Skeletal muscle satellite cell (primary cell): ENCODE results near the gene ZEB1.
A peak's percentile ranks its signal among the peaks of the same experiment; 100 is the strongest.

Experiments
- H3K27me3 ChIP-seq: 2 replicates; pipeline ENCODE4 v1.7.0; 2013; ENCODE audit warnings: low read length; ENCODE audit not compliant: control insufficient read depth, insufficient read depth
- H3K36me3 ChIP-seq: 2 replicates; pipeline ENCODE4 v1.7.0; 2013; ENCODE audit warnings: mild to moderate bottlenecking, control low read depth, low read length; ENCODE audit not compliant: insufficient read depth
- H3K4me1 ChIP-seq: 2 replicates; pipeline ENCODE4 v1.7.0; 2013; ENCODE audit warnings: low read length; ENCODE audit not compliant: control insufficient read depth, insufficient read depth
- H3K4me2 ChIP-seq: 2 replicates; pipeline ENCODE4 v1.7.0; 2013; ENCODE audit warnings: mild to moderate bottlenecking, low read length
- H3K4me3 ChIP-seq: 2 replicates; pipeline ENCODE4 v1.7.0; 2013; ENCODE audit warnings: low read length
- H3K9ac ChIP-seq: 2 replicates; pipeline ENCODE4 v1.7.0; 2013; ENCODE audit warnings: mild to moderate bottlenecking, low read depth, low read length, moderate library complexity
- H3K9me3 ChIP-seq: replicated peaks from 2 replicates; pipeline ENCODE4 v1.7.0; 2013; ENCODE audit warnings: mild to moderate bottlenecking, control low read depth, low read length

Gene ZEB1

DNA sequence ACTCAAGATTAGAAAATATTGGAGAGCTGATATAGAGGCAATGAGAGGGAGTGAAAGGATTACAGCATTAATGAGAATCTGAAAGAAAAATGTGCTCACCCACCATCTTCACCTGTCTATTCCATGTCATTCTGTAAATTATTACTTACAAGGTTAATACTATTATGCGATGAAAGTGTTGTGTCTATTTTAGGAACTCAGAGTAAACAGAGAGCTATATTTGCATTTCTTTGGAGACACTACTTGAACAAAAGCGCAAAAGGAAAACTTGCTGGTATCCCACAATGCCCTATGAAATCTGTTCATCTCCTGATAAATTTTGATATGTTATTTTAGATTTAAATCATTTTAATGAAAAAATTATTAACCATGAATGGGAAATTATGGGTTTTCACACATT lies 196.1 kb downstream of the ZEB1 start:
- H3K4me2 ChIP-seq, result no peak overlapping the region
- no peaks in the 10 kb centered on the region for H3K9me3 ChIP-seq
- peaks cover 67% of the 10 kb centered on the region for H3K36me3 ChIP-seq
- no peak overlapping the region for H3K4me3 ChIP-seq
- H3K4me1 ChIP-seq, result peaks cover 13% of the 10 kb centered on the region
- H3K27me3 ChIP-seq, result no peaks in the 10 kb centered on the region
- H3K9ac ChIP-seq, result no peak overlapping the region

- Histone ChIP-seq H3K4me2 (peak overlapping the region; percentile 20), H3K4me1 (peaks cover 13% of the 10 kb centered on the region), H3K9me3 (no peaks in the 10 kb centered on the region), H3K27me3 (no peaks in the 10 kb centered on the region), H3K36me3 (peaks cover 67% of the 10 kb centered on the region), H3K4me3 (no peak overlapping the region), H3K9ac (no peak overlapping the region)
Measured at GRCh38 chr10:31515819-31516402, 196.9 kb downstream of the ZEB1 start.

DNA sequence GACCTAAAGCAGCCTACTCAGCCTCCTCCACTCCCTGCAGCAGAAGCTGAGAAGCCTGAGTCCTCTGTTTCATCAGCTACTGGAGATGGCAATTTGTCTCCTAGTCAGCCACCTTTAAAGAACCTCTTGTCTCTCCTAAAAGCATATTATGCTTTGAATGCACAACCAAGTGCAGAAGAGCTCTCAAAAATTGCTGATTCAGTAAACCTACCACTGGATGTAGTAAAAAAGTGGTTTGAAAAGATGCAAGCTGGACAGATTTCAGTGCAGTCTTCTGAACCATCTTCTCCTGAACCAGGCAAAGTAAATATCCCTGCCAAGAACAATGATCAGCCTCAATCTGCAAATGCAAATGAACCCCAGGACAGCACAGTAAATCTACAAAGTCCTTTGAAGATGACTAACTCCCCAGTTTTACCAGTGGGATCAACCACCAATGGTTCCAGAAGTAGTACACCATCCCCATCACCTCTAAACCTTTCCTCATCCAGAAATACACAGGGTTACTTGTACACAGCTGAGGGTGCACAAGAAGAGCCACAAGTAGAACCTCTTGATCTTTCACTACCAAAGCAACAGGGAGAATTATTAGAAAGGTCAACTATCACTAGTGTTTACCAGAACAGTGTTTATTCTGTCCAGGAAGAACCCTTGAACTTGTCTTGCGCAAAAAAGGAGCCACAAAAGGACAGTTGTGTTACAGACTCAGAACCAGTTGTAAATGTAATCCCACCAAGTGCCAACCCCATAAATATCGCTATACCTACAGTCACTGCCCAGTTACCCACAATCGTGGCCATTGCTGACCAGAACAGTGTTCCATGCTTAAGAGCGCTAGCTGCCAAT lies 202.2 kb downstream of the ZEB1 start:
- H3K9ac ChIP-seq, result no peak overlapping the region
- H3K36me3 ChIP-seq, result peaks cover 77% of the 10 kb centered on the region
- no peaks in the 10 kb centered on the region for H3K9me3 ChIP-seq
- H3K4me2 ChIP-seq, result no peak overlapping the region
- no peaks in the 10 kb centered on the region for H3K27me3 ChIP-seq
- no peak overlapping the region for H3K4me3 ChIP-seq
- no peaks in the 10 kb centered on the region for H3K4me1 ChIP-seq

- H3K36me3 ChIP-seq, result peaks cover 82% of the 10 kb centered on the region
- H3K4me2 ChIP-seq, result no peak overlapping the region
- no peaks in the 10 kb centered on the region for H3K27me3 ChIP-seq
- no peak overlapping the region for H3K9ac ChIP-seq
- no peak overlapping the region for H3K4me3 ChIP-seq
- no peaks in the 10 kb centered on the region for H3K4me1 ChIP-seq
- H3K9me3 ChIP-seq, result no peaks in the 10 kb centered on the region
Measured at GRCh38 chr10:31522820-31523219, 203.8 kb downstream of the ZEB1 start.

DNA sequence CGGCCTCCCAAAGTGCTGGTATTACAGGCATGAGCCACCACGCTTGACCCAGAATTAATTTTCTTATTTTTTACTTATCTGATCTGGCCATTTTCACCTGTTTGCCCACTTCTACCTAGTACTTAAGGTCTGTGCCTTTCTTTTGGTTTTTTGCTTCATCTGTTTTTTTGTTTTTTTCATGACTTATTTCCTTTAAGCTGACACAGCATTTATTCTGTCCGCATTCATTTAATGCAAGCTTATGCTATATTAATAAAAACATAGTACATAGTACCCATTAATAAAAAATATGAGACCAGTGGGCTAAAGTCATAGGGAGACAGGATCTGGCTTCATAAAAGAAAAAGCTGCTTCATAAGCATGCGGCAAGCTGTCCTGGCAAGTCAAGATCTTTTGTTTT lies 205.4 kb downstream of the ZEB1 start:
- no peak overlapping the region for H3K4me2 ChIP-seq
- no peak overlapping the region for H3K4me3 ChIP-seq
- no peaks in the 10 kb centered on the region for H3K4me1 ChIP-seq
- H3K36me3 ChIP-seq, result peaks cover 87% of the 10 kb centered on the region
- H3K9me3 ChIP-seq, result no peaks in the 10 kb centered on the region
- H3K9ac ChIP-seq, result no peak overlapping the region
- no peaks in the 10 kb centered on the region for H3K27me3 ChIP-seq

DNA sequence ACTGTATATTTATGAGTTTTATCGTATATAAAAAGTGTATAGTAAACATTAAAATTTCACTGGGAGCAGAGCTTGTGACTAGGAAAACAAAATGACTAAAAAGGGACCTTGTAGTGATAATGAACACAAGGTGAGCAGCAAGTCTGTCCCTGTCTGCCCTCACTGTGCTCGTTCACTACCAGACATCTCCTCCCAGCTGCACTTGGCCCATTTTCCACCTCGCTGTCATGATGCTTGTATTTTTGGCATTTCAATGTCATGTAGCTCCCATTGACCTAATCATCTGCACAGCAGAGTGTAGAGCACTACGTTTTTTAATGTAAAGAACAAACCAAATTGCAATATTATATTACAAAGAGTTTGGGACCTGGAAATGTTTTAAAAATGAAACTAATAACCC lies 207.2 kb downstream of the ZEB1 start:
- Histone ChIP-seq H3K36me3 (peaks cover 73% of the 10 kb centered on the region), H3K4me3 (no peak overlapping the region), H3K9ac (no peak overlapping the region), H3K27me3 (no peaks in the 10 kb centered on the region), H3K4me2 (no peak overlapping the region), H3K4me1 (no peaks in the 10 kb centered on the region), H3K9me3 (no peaks in the 10 kb centered on the region)

DNA sequence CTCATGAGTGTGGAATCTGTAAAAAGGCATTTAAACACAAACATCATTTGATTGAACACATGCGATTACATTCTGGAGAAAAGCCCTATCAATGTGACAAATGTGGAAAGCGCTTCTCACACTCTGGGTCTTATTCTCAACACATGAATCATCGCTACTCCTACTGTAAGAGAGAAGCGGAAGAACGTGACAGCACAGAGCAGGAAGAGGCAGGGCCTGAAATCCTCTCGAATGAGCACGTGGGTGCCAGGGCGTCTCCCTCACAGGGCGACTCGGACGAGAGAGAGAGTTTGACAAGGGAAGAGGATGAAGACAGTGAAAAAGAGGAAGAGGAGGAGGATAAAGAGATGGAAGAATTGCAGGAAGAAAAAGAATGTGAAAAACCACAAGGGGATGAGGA lies 207.7 kb downstream of the ZEB1 start:
- H3K4me1 ChIP-seq, result no peaks in the 10 kb centered on the region
- H3K4me3 ChIP-seq, result no peak overlapping the region
- H3K36me3 ChIP-seq, result peaks cover 68% of the 10 kb centered on the region
- H3K9ac ChIP-seq, result no peak overlapping the region
- H3K27me3 ChIP-seq, result no peaks in the 10 kb centered on the region
- H3K4me2 ChIP-seq, result no peak overlapping the region
- no peaks in the 10 kb centered on the region for H3K9me3 ChIP-seq

DNA sequence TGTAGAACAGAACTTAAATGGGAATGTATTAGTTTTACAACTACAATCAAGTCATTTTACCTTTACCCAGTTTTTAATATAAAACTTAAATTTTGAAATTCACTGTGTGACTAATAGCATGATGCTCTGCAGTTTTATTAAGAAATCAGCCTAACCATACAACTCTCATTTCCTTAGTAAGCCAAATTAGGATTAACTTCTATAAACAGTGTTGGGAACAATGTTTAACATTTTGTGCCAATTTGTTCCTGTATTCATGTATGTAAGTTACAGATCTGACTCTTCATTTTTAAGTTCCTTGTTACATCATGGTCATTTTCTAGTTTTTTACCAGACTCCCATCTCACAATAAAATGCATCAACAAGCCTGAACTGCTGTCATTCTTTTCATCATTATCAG lies 209.8 kb downstream of the ZEB1 start:
- no peaks in the 10 kb centered on the region for H3K4me1 ChIP-seq
- H3K9ac ChIP-seq, result no peak overlapping the region
- no peak overlapping the region for H3K4me2 ChIP-seq
- no peak overlapping the region for H3K4me3 ChIP-seq
- H3K36me3 ChIP-seq, result peaks cover 49% of the 10 kb centered on the region
- H3K9me3 ChIP-seq, result no peaks in the 10 kb centered on the region
- H3K27me3 ChIP-seq, result no peaks in the 10 kb centered on the region

DNA sequence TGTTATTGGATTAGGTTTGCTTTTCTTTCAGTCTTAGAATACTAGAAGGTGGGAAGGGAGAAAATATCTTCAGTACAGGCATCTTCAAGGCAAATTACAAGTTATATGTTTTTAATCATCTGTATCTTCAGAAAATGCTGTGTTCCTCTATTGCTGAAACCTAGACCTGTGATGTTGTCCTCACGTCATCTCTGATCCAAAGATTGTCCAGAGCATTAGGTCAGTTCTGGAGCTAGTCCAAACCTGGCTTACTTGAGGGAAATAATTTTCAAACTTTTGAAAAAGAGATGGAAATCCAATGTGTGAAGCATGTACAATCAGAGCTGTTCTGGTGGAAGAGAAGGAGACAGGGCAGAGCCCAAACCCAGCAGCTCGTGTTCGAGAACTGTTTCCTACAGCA lies 217.3 kb downstream of the ZEB1 start:
- Histone ChIP-seq H3K4me2 (no peak overlapping the region), H3K36me3 (no peaks in the 10 kb centered on the region), H3K9ac (no peak overlapping the region), H3K4me1 (no peaks in the 10 kb centered on the region), H3K4me3 (no peak overlapping the region), H3K27me3 (no peaks in the 10 kb centered on the region), H3K9me3 (no peaks in the 10 kb centered on the region)

DNA sequence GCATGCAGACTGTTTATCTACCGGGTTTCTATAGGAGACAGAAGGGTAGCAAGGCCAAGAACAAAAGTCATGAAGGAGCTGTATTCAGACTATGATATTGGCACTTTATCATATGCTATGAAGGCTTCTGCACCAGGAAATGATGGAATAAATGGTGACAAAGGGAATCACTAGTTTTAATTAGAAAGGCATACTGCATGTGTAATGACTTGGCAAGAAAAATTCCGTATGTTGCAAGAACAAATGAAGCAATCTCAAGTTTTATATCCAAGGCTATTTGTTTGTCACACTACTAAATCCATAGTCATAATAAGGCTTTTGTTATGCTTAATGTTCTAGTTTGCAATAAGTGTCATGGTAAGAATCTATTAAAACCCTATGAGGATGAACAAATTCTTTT lies 230.9 kb downstream of the ZEB1 start:
- H3K4me2 ChIP-seq, result no peak overlapping the region
- no peaks in the 10 kb centered on the region for H3K9me3 ChIP-seq
- H3K36me3 ChIP-seq, result no peaks in the 10 kb centered on the region
- H3K27me3 ChIP-seq, result no peaks in the 10 kb centered on the region
- no peak overlapping the region for H3K9ac ChIP-seq
- no peak overlapping the region for H3K4me3 ChIP-seq
- H3K4me1 ChIP-seq, result no peaks in the 10 kb centered on the region

GRCh38 chr10:31554556-31554955 lies 235.5 kb downstream of the ZEB1 start:
- no peaks in the 10 kb centered on the region for H3K36me3 ChIP-seq
- peaks cover 5% of the 10 kb centered on the region for H3K27me3 ChIP-seq
- no peak overlapping the region for H3K4me2 ChIP-seq
- no peaks in the 10 kb centered on the region for H3K4me1 ChIP-seq
- H3K4me3 ChIP-seq, result no peak overlapping the region
- H3K9ac ChIP-seq, result no peak overlapping the region
- H3K9me3 ChIP-seq, result peaks cover 10% of the 10 kb centered on the region

GRCh38 chr10:31557854-31558253 lies 238.8 kb downstream of the ZEB1 start:
- Histone ChIP-seq H3K4me1 (no peaks in the 10 kb centered on the region), H3K36me3 (no peaks in the 10 kb centered on the region), H3K4me2 (no peak overlapping the region), H3K9me3 (peaks cover 14% of the 10 kb centered on the region), H3K9ac (no peak overlapping the region), H3K27me3 (peaks cover 5% of the 10 kb centered on the region), H3K4me3 (no peak overlapping the region)
